Suprapubic skin (tissue), 4 donors: ENCODE results near the gene E2F8.

ENCODE experiments used
- CTCF ChIP-seq, 2 donors: fragments of 200-600 bp in 1 of 2; fragments of 450-650 bp in 1 of 2; sonication (generic) in 1 of 2; IDR thresholded peaks; one replicate each; pipeline ENCODE4 v1.5.1; 2016 to 2019; ENCODE audit warnings: antibody characterized with exemption in 2 of 2, mild to moderate bottlenecking in 1 of 2, moderate library complexity in 1 of 2
- EP300 ChIP-seq: sonication (generic); formaldehyde crosslinking; IDR thresholded peaks from one replicate; pipeline ENCODE4 v1.6.1; 2017; ENCODE audit warnings: antibody characterized with exemption
- POLR2A ChIP-seq, 2 donors: fragments of 450-650 bp; IDR thresholded peaks; one replicate each; pipeline ENCODE4 v1.6.1; 2017; ENCODE audit warnings: antibody characterized with exemption in 2 of 2, mild to moderate bottlenecking in 2 of 2, moderate library complexity in 2 of 2
- POLR2AphosphoS5 ChIP-seq, 3 donors: sonication (generic); formaldehyde crosslinking; IDR thresholded peaks; one replicate each; pipeline ENCODE4 v1.6.1; 2017; ENCODE audit warnings: antibody characterized with exemption in 3 of 3

GRCh38 chr11:19185516-19186052 lies 55.2 kb downstream of the E2F8 start:
- TF ChIP-seq POLR2A (IDR thresholded peaks at IDR 0.05) (no peak), CTCF (IDR thresholded peaks at IDR 0.05) (no peak), POLR2AphosphoS5 (IDR thresholded peaks at IDR 0.05) (no peak), EP300 (no peak)
